ENCODE results near the gene CNTNAP2.

Gene CNTNAP2

DNA sequence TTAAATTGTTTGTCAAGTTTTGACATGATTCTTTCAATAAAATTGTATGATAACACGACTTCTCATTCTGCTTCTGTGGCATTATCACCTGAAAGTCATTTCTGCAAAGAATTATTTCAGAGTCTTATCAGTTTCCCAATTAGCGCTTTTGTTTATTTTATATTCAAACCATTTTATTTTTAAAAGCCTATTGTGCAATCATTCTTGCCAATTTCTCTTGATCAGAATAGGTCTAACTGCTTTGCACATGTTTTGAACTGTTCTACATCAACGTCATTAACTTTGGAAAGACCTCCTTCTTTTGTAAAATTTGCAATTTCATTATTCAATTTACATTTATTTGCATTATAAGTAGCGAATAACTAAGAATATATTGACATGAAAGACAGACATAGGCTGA lies 758.1 kb downstream of the CNTNAP2 start:
- no peak overlapping the region for H3K27ac ChIP-seq
- H3K4me2 ChIP-seq = no peak overlapping the region
- H3K4me1 ChIP-seq = no peaks in the 10 kb centered on the region
- H3K27me3 ChIP-seq = no peaks in the 10 kb centered on the region
- no peak overlapping the region for H3K4me3 ChIP-seq
- peaks cover 1% of the 10 kb centered on the region; the same call in 1 of the 2 replicates for H3K9me3 ChIP-seq
- H4K20me1 ChIP-seq = no peaks in the 10 kb centered on the region
- TF ChIP-seq Cebpa-rat (IDR thresholded peaks at IDR 0.05) = no peak
- H3K36me3 ChIP-seq = no peaks in the 10 kb centered on the region
- H3K9ac ChIP-seq = no peak overlapping the region

DNA sequence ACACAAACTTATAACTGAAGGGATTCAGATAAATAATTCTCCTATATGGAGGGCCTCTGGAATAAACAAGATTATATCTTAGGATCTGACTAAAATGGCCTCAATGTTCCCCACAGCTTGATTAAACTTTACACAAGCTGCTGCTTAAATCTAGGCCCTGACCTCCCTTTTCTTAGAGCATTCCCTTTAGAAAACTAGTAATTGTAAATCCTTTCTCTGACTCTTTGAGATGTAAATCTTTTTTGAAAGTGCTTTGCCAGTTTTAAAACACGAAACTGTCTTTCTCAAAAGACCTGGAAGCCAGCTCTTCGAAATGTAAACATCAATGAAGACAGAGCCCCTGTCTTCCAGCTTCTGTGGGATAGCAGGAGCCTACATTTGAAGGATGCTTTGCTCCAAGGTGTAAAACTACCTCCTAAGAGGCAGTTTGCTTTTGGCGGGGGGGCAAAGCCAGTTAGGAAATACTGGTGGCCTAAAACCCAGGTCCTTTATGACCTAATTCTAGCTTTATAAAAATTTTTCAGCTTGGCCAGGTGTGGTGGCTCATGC lies 758.7 kb downstream of the CNTNAP2 start:
- Histone ChIP-seq H3K4me3 (no peak overlapping the region), H3K4me2 (no peak overlapping the region), H3K36me3 (no peaks in the 10 kb centered on the region), H3K27ac (no peak overlapping the region), H3K9me3 (peaks cover 3% of the 10 kb centered on the region; the same call in 1 of the 2 replicates), H4K20me1 (no peaks in the 10 kb centered on the region), H3K4me1 (no peaks in the 10 kb centered on the region), H3K9ac (no peak overlapping the region), H3K27me3 (no peaks in the 10 kb centered on the region)
- no peak for TF ChIP-seq Cebpa-rat (IDR thresholded peaks at IDR 0.05)

DNA sequence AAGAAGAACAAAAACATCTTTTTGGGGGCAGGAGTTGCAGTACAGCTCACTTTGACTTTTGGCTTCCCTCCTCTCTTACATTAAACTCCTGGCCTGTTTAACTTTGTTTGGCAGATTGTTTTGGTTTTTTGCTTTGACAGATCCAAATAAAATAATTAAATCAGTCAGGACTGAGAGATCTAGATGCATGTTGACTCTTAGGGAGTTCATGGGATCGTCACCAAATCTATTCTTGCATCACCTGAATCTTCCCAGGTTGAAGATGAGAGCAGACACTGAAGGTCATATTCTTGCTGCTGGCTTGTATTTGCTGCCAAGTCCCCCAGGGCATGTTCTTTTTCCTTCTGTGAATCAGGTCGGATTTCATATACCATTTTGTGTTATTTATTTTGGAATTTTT lies 759.4 kb downstream of the CNTNAP2 start:
- no peak for TF ChIP-seq Cebpa-rat (IDR thresholded peaks at IDR 0.05)

DNA sequence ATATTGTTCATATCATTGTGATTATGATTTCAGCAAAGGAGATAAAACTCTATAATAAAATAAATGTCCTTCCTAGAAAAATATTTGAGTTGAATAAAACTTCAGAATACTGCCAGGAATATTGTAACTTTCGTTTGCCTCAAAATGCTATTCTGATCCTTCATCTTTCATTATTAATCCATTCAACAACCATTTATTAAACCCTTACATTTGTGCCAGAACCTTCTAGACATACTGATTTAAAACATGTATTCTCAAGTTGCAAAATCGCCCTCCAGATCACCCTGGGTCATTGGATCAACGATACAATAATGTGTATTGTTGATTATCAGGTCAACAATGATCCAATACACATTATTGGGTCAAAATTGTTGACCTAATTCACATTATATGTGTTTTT lies 759.8 kb downstream of the CNTNAP2 start:
- Histone ChIP-seq H3K36me3 (no peaks in the 10 kb centered on the region), H3K9ac (no peak overlapping the region), H3K27ac (no peak overlapping the region), H3K9me3 (peaks cover 3% of the 10 kb centered on the region; the same call in 1 of the 2 replicates), H3K27me3 (no peaks in the 10 kb centered on the region), H3K4me1 (no peaks in the 10 kb centered on the region), H4K20me1 (no peaks in the 10 kb centered on the region), H3K4me3 (no peak overlapping the region), H3K4me2 (no peak overlapping the region)
- TF ChIP-seq Cebpa-rat (IDR thresholded peaks at IDR 0.05) = no peak

More for the DNA sequence above, 759.4 kb downstream of the CNTNAP2 start:
- Histone ChIP-seq H3K9ac (no peak overlapping the region), H3K4me3 (no peak overlapping the region), H3K9me3 (peaks cover 3% of the 10 kb centered on the region; the same call in 1 of the 2 replicates), H3K27ac (no peak overlapping the region), H3K4me2 (no peak overlapping the region), H4K20me1 (no peaks in the 10 kb centered on the region), H3K27me3 (no peaks in the 10 kb centered on the region), H3K4me1 (no peaks in the 10 kb centered on the region), H3K36me3 (no peaks in the 10 kb centered on the region)

DNA sequence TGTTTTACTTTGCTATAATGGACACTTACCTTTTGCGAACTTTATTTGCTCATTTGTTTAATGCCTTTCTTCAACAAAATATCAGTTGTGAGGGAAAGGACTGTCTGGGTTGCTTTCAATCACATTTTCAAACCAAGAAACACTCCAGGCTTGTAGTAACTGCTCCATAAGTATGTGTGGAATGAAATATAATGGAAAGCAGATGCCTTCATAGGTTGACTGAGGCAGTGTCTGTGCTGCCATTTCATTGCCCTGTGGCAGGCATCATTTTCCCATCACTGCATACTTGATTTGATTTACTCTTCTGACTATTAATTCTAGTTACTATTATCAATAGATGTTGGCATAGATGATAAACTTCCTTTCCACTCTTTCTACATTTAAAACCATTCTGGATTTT lies 762.3 kb downstream of the CNTNAP2 start:
- Histone ChIP-seq H3K4me1 (no peaks in the 10 kb centered on the region), H4K20me1 (no peaks in the 10 kb centered on the region), H3K4me2 (no peak overlapping the region), H3K9me3 (peaks cover 3% of the 10 kb centered on the region; the same call in 1 of the 2 replicates), H3K27ac (no peak overlapping the region), H3K9ac (no peak overlapping the region), H3K4me3 (no peak overlapping the region), H3K36me3 (no peaks in the 10 kb centered on the region), H3K27me3 (no peaks in the 10 kb centered on the region)
- no peak for TF ChIP-seq Cebpa-rat (IDR thresholded peaks at IDR 0.05)

DNA sequence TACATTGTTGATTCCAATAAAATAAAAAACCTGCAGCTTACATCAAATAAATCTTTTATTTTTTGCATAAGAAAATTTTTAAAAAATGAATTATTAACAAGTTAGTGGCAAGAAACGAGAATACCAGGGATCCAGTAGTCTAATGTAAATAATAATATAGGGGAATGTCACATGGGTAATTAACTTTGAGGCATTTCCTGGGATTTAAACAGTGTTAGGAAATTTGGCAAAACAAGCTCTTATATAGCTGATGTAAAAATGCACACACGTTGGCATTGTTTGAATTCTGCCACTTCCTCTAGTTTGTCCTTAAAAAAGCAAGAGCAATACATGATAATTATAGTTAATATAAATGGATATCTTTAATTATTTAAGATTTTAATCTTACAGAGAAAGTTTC lies 768.6 kb downstream of the CNTNAP2 start:
- TF ChIP-seq Cebpa-rat (IDR thresholded peaks at IDR 0.05) = no peak
- H3K27me3 ChIP-seq = no peaks in the 10 kb centered on the region
- H3K9me3 ChIP-seq = no peaks in the 10 kb centered on the region
- no peak overlapping the region for H3K4me3 ChIP-seq
- H3K27ac ChIP-seq = no peak overlapping the region
- no peak overlapping the region for H3K9ac ChIP-seq
- no peaks in the 10 kb centered on the region for H3K36me3 ChIP-seq
- no peak overlapping the region for H3K4me2 ChIP-seq
- H4K20me1 ChIP-seq = no peaks in the 10 kb centered on the region
- no peaks in the 10 kb centered on the region for H3K4me1 ChIP-seq

DNA sequence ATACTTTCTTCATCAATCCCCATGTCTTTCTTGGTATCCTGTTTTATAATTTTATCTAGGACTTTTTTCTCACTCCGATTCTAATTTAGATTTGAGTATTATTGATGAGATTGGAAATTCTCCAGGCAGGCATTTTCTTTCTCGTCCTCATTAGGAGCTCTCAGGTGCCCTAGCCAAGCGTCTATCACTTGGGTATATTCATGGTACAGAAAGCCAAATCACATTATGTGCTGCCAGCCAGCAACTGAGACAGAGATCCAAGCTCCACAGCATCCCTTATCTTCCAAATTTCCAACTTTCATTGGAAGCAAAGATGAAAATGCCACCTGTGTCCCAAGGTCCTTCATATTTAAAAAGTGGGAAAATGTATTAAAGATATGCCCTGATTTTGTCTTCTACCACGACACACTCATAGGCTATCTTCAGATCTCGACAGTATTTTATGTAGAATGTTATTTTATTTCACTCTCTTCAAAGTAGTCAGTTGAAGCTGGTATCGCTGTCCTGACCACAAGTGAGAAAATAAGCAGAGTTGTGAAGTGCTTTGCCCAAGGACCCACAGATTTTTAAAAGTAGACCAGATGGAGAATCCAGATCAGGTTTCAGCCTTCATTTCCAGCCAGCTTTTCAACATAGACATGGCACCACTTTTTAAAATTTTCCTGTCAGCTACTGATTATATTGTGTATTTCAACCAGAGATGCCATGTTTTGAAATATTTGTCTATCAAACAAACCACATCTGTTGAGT lies 773.4 kb downstream of the CNTNAP2 start:
- Histone ChIP-seq H3K4me2 (no peak overlapping the region), H3K4me1 (no peaks in the 10 kb centered on the region), H3K27me3 (no peaks in the 10 kb centered on the region), H3K36me3 (no peaks in the 10 kb centered on the region), H3K27ac (no peak overlapping the region), H3K9ac (no peak overlapping the region), H3K9me3 (no peaks in the 10 kb centered on the region), H4K20me1 (no peaks in the 10 kb centered on the region), H3K4me3 (no peak overlapping the region)
- no peak for TF ChIP-seq Cebpa-rat (IDR thresholded peaks at IDR 0.05)

DNA sequence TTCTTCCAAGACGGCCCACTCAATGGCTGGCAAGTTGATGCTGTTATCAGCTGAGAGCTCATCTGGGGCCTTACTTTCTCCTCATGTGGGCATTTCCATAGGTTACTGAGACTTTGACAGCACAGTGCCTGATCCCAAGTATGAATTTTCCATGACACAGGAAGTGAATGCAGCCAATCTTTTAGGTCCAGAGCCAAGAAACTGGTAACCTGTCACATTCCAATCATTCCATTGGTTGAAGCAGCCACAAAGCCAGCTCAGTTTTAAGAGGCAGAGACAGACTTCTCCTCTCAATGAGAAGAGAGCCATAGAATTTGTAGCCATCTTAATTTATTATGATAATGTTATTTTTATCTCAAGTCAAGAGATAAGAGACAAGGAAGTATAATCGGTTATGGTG lies 775.5 kb downstream of the CNTNAP2 start:
- H3K4me1 ChIP-seq = no peaks in the 10 kb centered on the region
- no peaks in the 10 kb centered on the region for H4K20me1 ChIP-seq
- no peak overlapping the region for H3K4me2 ChIP-seq
- no peak for TF ChIP-seq Cebpa-rat (IDR thresholded peaks at IDR 0.05)
- H3K4me3 ChIP-seq = no peak overlapping the region
- no peak overlapping the region for H3K27ac ChIP-seq
- no peaks in the 10 kb centered on the region for H3K27me3 ChIP-seq
- H3K9ac ChIP-seq = no peak overlapping the region
- H3K9me3 ChIP-seq = no peaks in the 10 kb centered on the region
- no peaks in the 10 kb centered on the region for H3K36me3 ChIP-seq

DNA sequence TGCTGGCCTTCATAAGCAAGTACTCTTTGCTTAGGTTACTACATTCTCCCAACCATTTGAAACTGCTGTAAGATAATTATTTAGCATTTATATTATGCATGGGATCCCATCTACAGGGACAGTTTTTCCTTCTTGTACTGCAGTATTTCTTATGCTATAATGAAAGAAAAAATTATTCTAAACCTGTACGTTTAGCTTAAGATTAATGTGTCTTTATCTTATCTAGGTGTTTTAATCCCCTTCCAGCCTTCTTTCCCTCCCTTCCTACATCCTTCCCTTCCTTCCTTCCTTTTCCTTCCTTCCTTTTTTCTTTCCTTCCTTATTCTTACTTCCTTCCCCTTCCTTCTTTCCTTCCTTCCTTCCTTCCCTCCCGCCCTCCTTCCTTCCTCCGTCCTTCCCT lies 778.3 kb downstream of the CNTNAP2 start:
- no peaks in the 10 kb centered on the region for H3K9me3 ChIP-seq
- H3K27ac ChIP-seq = no peak overlapping the region
- no peaks in the 10 kb centered on the region for H3K27me3 ChIP-seq
- H3K36me3 ChIP-seq = no peaks in the 10 kb centered on the region
- H3K9ac ChIP-seq = no peak overlapping the region
- no peak overlapping the region for H3K4me3 ChIP-seq
- no peak overlapping the region for H3K4me2 ChIP-seq
- H3K4me1 ChIP-seq = no peaks in the 10 kb centered on the region
- no peaks in the 10 kb centered on the region for H4K20me1 ChIP-seq
- TF ChIP-seq Cebpa-rat (IDR thresholded peaks at IDR 0.05) = no peak

DNA sequence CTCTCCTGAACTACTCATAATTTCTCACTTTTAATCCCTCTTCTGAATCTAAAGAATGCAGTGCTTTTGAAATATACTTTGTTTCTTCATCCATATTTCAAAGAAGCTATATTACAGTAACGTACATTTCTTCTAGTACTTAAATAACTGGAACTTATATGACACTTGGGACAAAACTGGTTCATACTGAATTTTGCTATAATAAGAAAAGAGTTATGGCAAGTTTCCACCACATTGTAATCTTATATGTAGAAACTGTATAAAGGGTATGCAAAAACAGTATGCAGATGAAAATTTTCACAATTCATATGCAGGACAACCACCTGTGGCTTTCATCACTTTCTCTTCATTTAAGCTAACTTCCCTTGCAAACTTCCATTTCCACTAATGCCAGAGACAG lies 785.7 kb downstream of the CNTNAP2 start:
- Histone ChIP-seq H3K27me3 (no peaks in the 10 kb centered on the region), H3K27ac (no peak overlapping the region), H3K4me3 (no peak overlapping the region), H3K4me2 (no peak overlapping the region), H3K9me3 (peaks cover 6% of the 10 kb centered on the region; the same call in 1 of the 2 replicates), H3K9ac (no peak overlapping the region), H3K36me3 (no peaks in the 10 kb centered on the region), H3K4me1 (no peaks in the 10 kb centered on the region), H4K20me1 (no peaks in the 10 kb centered on the region)
- TF ChIP-seq Cebpa-rat (IDR thresholded peaks at IDR 0.05) = no peak
